Measurements from ENCODE around the gene CDK19. TPM values are rescaled to one million over a fixed set of nuclear protein-coding genes. Genes with fewer than 3 reads are reported as not detected.

Gene CDK19
- total RNA-seq, 1 donor, result 17.8 TPM

- DNase-seq (ENCODE audit: low read depth), result no peak
Observed at GRCh38 chr6:110617057-110617456, 198.2 kb downstream of the CDK19 start.

DNA sequence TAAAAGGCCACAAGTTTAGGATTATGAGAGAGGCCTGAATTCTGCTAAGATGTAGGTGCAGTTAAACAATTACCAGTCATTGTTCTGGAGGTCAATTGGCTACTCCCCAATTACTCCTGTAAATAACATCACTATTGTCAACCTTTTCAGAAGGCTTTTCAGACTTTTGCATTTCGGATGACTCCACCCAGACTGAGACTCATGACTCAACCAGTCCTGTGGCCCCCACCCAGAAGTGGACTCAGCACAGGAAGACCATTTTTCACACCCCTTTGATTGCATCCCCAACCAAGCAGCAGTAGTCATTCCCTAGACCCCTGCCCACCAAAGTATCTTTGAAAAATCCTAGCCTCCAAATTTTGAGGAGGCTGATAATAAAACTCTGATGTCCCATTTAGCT is 199.5 kb downstream of the CDK19 start:
- no peak overlapping the region for H3K4me3 ChIP-seq (ENCODE audit: low read depth, low read length)
- DNase-seq (ENCODE audit: low read depth), result no peak
- no peak for TF ChIP-seq CTCF (IDR thresholded peaks at IDR 0.05; ENCODE audit: insufficient read depth, low read length)

More at GRCh38 chr6:110617057-110617456, 198.2 kb downstream of the CDK19 start:
- no peak for TF ChIP-seq CTCF (IDR thresholded peaks at IDR 0.05; ENCODE audit: insufficient read depth, low read length)
- H3K4me3 ChIP-seq (ENCODE audit: low read depth, low read length), result no peak overlapping the region

- DNase-seq (ENCODE audit: low read depth), result no peak
- TF ChIP-seq CTCF (IDR thresholded peaks at IDR 0.05; ENCODE audit: insufficient read depth, low read length), result no peak
- no peak overlapping the region for H3K4me3 ChIP-seq (ENCODE audit: low read depth, low read length)
Observed at GRCh38 chr6:110614586-110614985, 200.7 kb downstream of the CDK19 start.

- no peak overlapping the region for H3K4me3 ChIP-seq (ENCODE audit: low read depth, low read length)
- no peak for TF ChIP-seq CTCF (IDR thresholded peaks at IDR 0.05; ENCODE audit: insufficient read depth, low read length)
Observed at GRCh38 chr6:110614106-110614505, 201.2 kb downstream of the CDK19 start.

DNA sequence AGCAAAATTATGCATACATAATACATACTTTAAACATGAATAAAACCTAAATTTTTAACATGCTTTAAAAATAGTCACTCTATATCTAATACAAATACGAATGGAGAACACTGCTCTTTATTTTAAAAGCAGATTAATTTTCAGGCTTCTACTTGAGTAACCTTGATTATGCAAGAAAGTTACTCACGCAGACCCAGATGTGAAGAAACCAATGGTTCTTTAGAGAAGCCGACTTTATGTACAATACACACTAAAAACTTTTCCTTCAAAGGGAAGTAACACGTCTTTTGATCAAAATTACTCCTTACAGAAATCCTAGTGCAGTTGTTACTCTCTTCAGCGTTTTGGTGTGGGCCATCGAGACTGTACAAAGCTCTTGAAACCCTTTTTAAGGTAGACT is 201.9 kb downstream of the CDK19 start:
- H3K4me3 ChIP-seq (ENCODE audit: low read depth, low read length), result no peak overlapping the region
- DNase-seq (ENCODE audit: low read depth), result no peak
- TF ChIP-seq CTCF (IDR thresholded peaks at IDR 0.05; ENCODE audit: insufficient read depth, low read length), result no peak

More at GRCh38 chr6:110614106-110614505, 201.2 kb downstream of the CDK19 start:
- no peak for DNase-seq (ENCODE audit: low read depth)

- H3K4me3 ChIP-seq (ENCODE audit: low read depth, low read length), result no peak overlapping the region
- no peak for DNase-seq (ENCODE audit: low read depth)
- TF ChIP-seq CTCF (IDR thresholded peaks at IDR 0.05; ENCODE audit: insufficient read depth, low read length), result no peak
Observed at GRCh38 chr6:110612298-110612697, 203.0 kb downstream of the CDK19 start.

DNA sequence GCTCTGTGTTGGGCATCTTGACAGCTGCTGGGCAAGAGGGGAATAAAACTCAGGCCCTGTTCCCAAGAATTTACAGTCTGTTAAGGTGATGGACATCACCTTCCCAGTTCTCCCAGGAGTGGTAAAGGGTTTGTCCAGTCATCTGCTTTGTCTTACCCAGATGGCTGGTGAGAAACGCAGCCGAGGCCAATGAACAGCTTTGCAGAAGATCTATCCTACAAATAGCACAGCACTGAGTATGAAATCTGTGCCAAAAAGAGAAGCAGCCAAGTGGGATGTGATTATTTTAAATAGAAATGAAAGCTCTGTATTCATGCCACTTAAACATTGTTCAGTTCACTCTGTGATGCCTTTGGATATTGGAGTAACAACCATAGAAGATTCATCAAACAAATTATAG is 206.2 kb downstream of the CDK19 start:
- DNase-seq (ENCODE audit: low read depth), result peak; percentile 52
- H3K4me3 ChIP-seq (ENCODE audit: low read depth, low read length), result no peak overlapping the region
- no peak for TF ChIP-seq CTCF (IDR thresholded peaks at IDR 0.05; ENCODE audit: insufficient read depth, low read length)
